Fibroblast of the aortic adventitia (primary cell): Measurements from ENCODE around the gene BCAS3. TPM values are rescaled to one million over a fixed set of nuclear protein-coding genes. Genes with fewer than 3 reads are reported as not detected.

ENCODE experiments used
- DNase-seq: peaks from one replicate; pipeline ENCODE4 v3.0.0-alpha.2; 2010; ENCODE audit warnings: low read depth
- H3K4me3 ChIP-seq: 2 replicates; pipeline ENCODE4 v1.5.1; 2011; ENCODE audit warnings: low read depth, mild to moderate bottlenecking, control low read depth, low read length, moderate library complexity
- CTCF ChIP-seq: IDR thresholded peaks from 2 replicates; pipeline ENCODE4 v1.5.1; 2011; ENCODE audit warnings: mild to moderate bottlenecking, low read length, control low read depth, inconsistent platforms; ENCODE audit not compliant: insufficient read depth
- total RNA-seq: library from RNA; depleted of rRNA; stranded (reverse); fragments of >200 nt; gene quantifications from 2 replicates; pipeline ENCODE4 v1.2.3, GENCODE V29; 2012; ENCODE audit warnings: low replicate concordance

Gene BCAS3
- total RNA-seq, 1 donor: 29.6 TPM

GRCh38 chr17:61340431-61341209 lies 663.0 kb downstream of the BCAS3 start:
- no peak for TF ChIP-seq CTCF
- no peak for DNase-seq
- no peak overlapping the region for H3K4me3 ChIP-seq

- DNase-seq: no peak
- no peak overlapping the region for H3K4me3 ChIP-seq
- TF ChIP-seq CTCF: no peak
Measured at GRCh38 chr17:61343576-61343975, 665.9 kb downstream of the BCAS3 start.

GRCh38 chr17:61345061-61345460 lies 667.4 kb downstream of the BCAS3 start:
- no peak overlapping the region for H3K4me3 ChIP-seq
- no peak for TF ChIP-seq CTCF
- no peak for DNase-seq

- H3K4me3 ChIP-seq: no peak overlapping the region
- no peak for TF ChIP-seq CTCF
- DNase-seq: no peak
Measured at GRCh38 chr17:61345825-61346666, 668.4 kb downstream of the BCAS3 start.

- DNase-seq: peak; percentile 8
- TF ChIP-seq CTCF: peak; percentile 36
- no peak overlapping the region for H3K4me3 ChIP-seq
Measured at GRCh38 chr17:61349350-61349749, 671.7 kb downstream of the BCAS3 start.

GRCh38 chr17:61351745-61352407 lies 674.2 kb downstream of the BCAS3 start:
- H3K4me3 ChIP-seq: no peak overlapping the region
- DNase-seq: no peak
- TF ChIP-seq CTCF: no peak
